ENCODE results near the gene GK2.

DNA sequence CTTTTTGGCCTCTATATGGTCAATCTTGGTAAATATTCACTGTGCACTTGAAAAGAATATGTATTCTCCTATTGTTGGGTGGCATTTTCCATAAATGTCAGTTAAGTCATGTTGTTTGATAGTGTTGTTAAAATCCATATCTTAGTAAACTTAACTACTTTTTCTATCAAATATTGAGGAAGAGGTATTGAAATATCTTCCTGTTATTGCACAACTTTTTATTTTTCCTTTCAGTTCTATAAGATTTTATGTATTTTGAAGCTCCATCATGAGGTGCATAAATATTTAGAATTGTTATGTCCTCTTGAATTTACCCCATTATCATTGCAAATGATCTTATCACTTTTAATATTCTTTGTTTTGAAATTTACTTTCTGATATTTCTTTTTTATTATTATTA lies 3.4 kb downstream of the GK2 start:
- TF ChIP-seq, protein P1, sequence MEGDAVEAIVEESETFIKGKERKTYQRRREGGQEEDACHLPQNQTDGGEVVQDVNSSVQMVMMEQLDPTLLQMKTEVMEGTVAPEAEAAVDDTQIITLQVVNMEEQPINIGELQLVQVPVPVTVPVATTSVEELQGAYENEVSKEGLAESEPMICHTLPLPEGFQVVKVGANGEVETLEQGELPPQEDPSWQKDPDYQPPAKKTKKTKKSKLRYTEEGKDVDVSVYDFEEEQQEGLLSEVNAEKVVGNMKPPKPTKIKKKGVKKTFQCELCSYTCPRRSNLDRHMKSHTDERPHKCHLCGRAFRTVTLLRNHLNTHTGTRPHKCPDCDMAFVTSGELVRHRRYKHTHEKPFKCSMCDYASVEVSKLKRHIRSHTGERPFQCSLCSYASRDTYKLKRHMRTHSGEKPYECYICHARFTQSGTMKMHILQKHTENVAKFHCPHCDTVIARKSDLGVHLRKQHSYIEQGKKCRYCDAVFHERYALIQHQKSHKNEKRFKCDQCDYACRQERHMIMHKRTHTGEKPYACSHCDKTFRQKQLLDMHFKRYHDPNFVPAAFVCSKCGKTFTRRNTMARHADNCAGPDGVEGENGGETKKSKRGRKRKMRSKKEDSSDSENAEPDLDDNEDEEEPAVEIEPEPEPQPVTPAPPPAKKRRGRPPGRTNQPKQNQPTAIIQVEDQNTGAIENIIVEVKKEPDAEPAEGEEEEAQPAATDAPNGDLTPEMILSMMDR (IDR thresholded peaks at IDR 0.05; ENCODE audit: insufficient read depth, low read depth, low read length), result no peak
- TF ChIP-seq EZH2 (IDR thresholded peaks at IDR 0.05; ENCODE audit: insufficient read depth, low read length), result no peak

Measured in astrocyte (in vitro differentiated cells and primary cell).